ENCODE data around the gene LZTS3.

LZTS3 gene

GRCh38 chr20:3208786-3209256, 35.5 kb upstream of the LZTS3 start:
- peaks cover 0 to 11% of the 10 kb centered on the region in 2 experiments; a peak in 2 of 3 replicates for H3K36me3 ChIP-seq (ENCODE audit: control insufficient read depth in 2 of 2, insufficient read depth in 1 of 2, low read length in 2 of 2)
- no peaks in the 10 kb centered on the region for H3K9me3 ChIP-seq (ENCODE audit: control insufficient read depth, insufficient read depth, low read depth, low read length)
- H3K27ac ChIP-seq (ENCODE audit: extremely low read depth, low read depth, low read length) = peak overlapping the region; percentile 61
- POLR2A ChIA-PET = interaction anchor here (0.6 to 1.5 kb wide), 2 partner anchors 49 to 1113 kb away, joined by 8 to 9 read pairs; partner anchors contain the start of genes FASTKD5 and UBOX5
- peaks cover 12% of the 10 kb centered on the region for H3K4me1 ChIP-seq (ENCODE audit: control insufficient read depth, insufficient read depth, low read length)
- no peak for TF ChIP-seq ZNF221 (tag by site-specific recombination; IDR thresholded peaks at IDR 0.05; ENCODE audit: borderline replicate concordance)
- no peak for TF ChIP-seq ZNF155 (tag by site-specific recombination; IDR thresholded peaks at IDR 0.05)
- TF ChIP-seq ZNF473 (tag by site-specific recombination; IDR thresholded peaks at IDR 0.05) = no peak
- no peak for TF ChIP-seq ZNF692 (tag by site-specific recombination; IDR thresholded peaks at IDR 0.05)
- TF ChIP-seq KLF1 (tag by site-specific recombination; IDR thresholded peaks at IDR 0.05) = no peak
- no peak for TF ChIP-seq INSM2 (tag by site-specific recombination; IDR thresholded peaks at IDR 0.05)
- no peak for TF ChIP-seq ZNF398 (tag by site-specific recombination; IDR thresholded peaks at IDR 0.05)
- no peak for TF ChIP-seq RBAK (tag by site-specific recombination; IDR thresholded peaks at IDR 0.05)
- no peak for TF ChIP-seq PRDM6 (tag by site-specific recombination; IDR thresholded peaks at IDR 0.05)
- no peak for TF ChIP-seq ZFHX2 (tag by site-specific recombination; conservative IDR thresholded peaks at IDR 0.05)
- TF ChIP-seq ZXDB (tag by site-specific recombination; IDR thresholded peaks at IDR 0.05) = no peak
- peak overlapping the region; percentile 69 for H3K4me3 ChIP-seq (ENCODE audit: low read depth, low read length)
- CTCF ChIA-PET = interaction anchor here (0.8 to 3.1 kb wide), 3 partner anchors 10 to 155 kb away, joined by 3 to 21 read pairs (median 6); no protein-coding TSS in a partner anchor

- H3K9me3 ChIP-seq (ENCODE audit: control insufficient read depth, insufficient read depth, low read depth, low read length) = no peaks in the 10 kb centered on the region
- peak within 1 kb of the TSS; percentile 96 for H3K27ac ChIP-seq (ENCODE audit: extremely low read depth, low read depth, low read length)
- peaks cover 22 to 32% of the 10 kb centered on the region in 2 experiments; a peak in 2 of 3 replicates for H3K36me3 ChIP-seq (ENCODE audit: control insufficient read depth in 2 of 2, insufficient read depth in 1 of 2, low read length in 2 of 2)
- peak within 1 kb of the TSS; percentile 89 for H3K4me3 ChIP-seq (ENCODE audit: low read depth, low read length)
- H3K4me1 ChIP-seq (ENCODE audit: control insufficient read depth, insufficient read depth, low read length) = peaks cover 9% of the 10 kb centered on the region
- POLR2A ChIA-PET = interaction anchor here (1.2 to 1.8 kb wide), 5 partner anchors 13 to 45 kb away, joined by 3 to 11 read pairs (median 5); partner anchors contain the start of genes FASTKD5, LZTS3 and UBOX5
- CTCF ChIA-PET = interaction anchor here (0.9 kb wide), 1 partner anchor 29 kb away, joined by 5 read pairs; no protein-coding TSS in a partner anchor
- TF ChIP-seq ZNF26 (tag by site-specific recombination; IDR thresholded peaks at IDR 0.05) (no peak), ZNF629 (tag by site-specific recombination; IDR thresholded peaks at IDR 0.05) (peak; percentile 41; the same call in 1 of the 2 replicates), ZNF600 (tag by site-specific recombination; IDR thresholded peaks at IDR 0.05) (peak; percentile 94), KLF9 (tag by site-specific recombination; IDR thresholded peaks at IDR 0.05; ENCODE audit: low read depth) (peak; percentile 48), ZNF146 (tag by site-specific recombination; IDR thresholded peaks at IDR 0.05) (no peak), ZBTB26 (tag by site-specific recombination; optimal IDR thresholded peaks at IDR 0.05) (peak; percentile 88), CTCF (tag by site-specific recombination; IDR thresholded peaks at IDR 0.05) (no peak)
Measured at GRCh38 chr20:3204124-3204794, 30.9 kb upstream of the LZTS3 start, which contains the start of gene DDRGK1. TSS of gene DDRGK1 (minus strand) at chr20:3204682. CDS start at chr20:3204627, 55 bp downstream.
